Measurements from ENCODE around the gene TMTC2. TPM values are rescaled to one million over a fixed set of nuclear protein-coding genes. Genes with fewer than 3 reads are reported as not detected.

Gene TMTC2
- total and polyA plus RNA-seq, 3 experiments from 2014 or later, result 0.13 to 2.5 (median 2.2) TPM

DNA sequence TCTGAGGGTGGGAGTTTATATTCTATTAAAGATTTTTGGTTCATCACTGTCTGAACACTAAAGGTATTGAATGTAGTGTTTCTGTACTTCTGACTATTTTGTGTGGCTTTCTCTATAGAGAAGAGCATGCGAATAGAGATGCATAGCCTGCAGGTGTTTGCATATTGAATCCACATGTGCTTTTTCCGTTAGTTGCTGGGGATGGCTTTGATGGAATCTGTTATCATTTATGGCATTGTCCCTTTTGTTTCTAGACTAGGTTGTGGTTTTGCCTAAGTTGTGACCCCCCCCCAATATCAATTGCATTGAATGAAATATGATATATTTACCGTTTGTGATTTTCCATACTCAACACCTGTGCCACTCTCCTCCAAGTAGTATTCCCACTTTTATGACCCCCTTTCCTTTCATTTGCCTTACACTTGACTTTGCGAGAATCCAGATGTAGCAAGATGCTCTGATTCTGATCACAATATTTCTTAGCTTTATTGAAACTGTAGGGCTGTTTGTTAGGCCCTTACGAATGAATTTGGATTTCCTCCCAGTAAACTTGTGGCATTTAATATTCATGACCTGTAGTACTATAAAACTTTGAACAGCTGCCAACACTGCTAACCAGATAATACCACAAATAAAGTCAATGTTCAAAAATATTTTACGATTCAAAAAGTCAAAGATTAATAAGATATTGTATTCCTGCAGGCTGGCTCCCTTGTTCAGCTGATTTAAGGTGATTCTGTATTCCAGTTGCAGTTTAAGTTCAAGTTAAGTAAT is 176.4 kb downstream of the TMTC2 start:
- Histone ChIP-seq H3K27ac (ENCODE audit: low read depth, low read length) (no peak overlapping the region), H3K4me3 (ENCODE audit: low read length) (no peak overlapping the region), H3K9me3 (ENCODE audit: low read length) (no peaks in the 10 kb centered on the region), H3K4me1 (ENCODE audit: insufficient read depth, low read length) (no peaks in the 10 kb centered on the region), H3K27me3 (ENCODE audit: insufficient read depth, low read length, poor library complexity, severe bottlenecking) (no peaks in the 10 kb centered on the region), H3K36me3 (ENCODE audit: insufficient read depth, low read length) (no peaks in the 10 kb centered on the region)
- Mint-ChIP-seq H3K4me3 (no peak overlapping the region), H3K36me3 (peaks cover 0 to 35% (median 8%) of the 10 kb centered on the region in 3 donors), H3K27me3 (no peaks in the 10 kb centered on the region), H3K9me3 (peaks cover 0 to 8% (median 4%) of the 10 kb centered on the region in 5 donors), H3K27ac (no peak overlapping the region), H3K4me1 (peaks cover 0 to 1% (median 0%) of the 10 kb centered on the region in 3 donors)
- DNase-seq, result no peak
- ChIA-PET CTCF (no interaction called here), POLR2A (no interaction called here)

DNA sequence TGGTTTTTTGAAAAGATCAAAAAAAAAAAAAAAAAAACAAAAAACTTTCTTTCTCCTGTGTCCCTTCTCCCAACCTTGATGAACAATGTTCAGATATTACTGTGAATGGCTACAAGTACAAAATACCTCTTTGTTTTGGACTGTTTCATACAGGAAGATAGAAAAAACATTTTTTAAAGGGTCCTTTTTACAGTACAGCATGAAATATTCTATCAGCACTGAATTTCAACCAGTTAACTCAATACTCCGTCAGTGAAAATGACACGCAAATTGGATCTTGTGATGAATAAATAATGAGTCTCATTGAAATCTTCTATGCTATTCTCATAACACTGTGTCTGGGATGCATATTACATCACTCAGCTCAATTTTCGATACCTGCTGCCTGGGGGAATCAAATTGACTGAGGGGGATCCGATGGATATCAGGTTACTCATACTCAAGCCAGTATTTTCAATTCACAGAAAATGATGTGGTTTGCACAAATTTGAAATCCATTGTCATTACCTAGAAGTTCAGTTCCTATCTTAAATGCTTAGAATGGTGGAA is 179.6 kb downstream of the TMTC2 start:
- peaks cover 0 to 8% (median 3%) of the 10 kb centered on the region in 5 donors for H3K9me3 Mint-ChIP-seq
- CTCF ChIA-PET, result no interaction called here
- POLR2A ChIA-PET, result no interaction called here
- no peak overlapping the region for H3K4me3 Mint-ChIP-seq
- Histone ChIP-seq H3K4me3 (ENCODE audit: low read length) (no peak overlapping the region), H3K27ac (ENCODE audit: low read depth, low read length) (no peak overlapping the region), H3K27me3 (ENCODE audit: insufficient read depth, low read length, poor library complexity, severe bottlenecking) (no peaks in the 10 kb centered on the region), H3K36me3 (ENCODE audit: insufficient read depth, low read length) (no peaks in the 10 kb centered on the region), H3K4me1 (ENCODE audit: insufficient read depth, low read length) (no peaks in the 10 kb centered on the region), H3K9me3 (ENCODE audit: low read length) (no peaks in the 10 kb centered on the region)
- H3K27me3 Mint-ChIP-seq, result no peaks in the 10 kb centered on the region
- no peak overlapping the region for H3K27ac Mint-ChIP-seq
- H3K4me1 Mint-ChIP-seq, result peaks cover 0 to 8% (median 0%) of the 10 kb centered on the region in 3 donors
- no peak for DNase-seq
- H3K36me3 Mint-ChIP-seq, result peaks cover 0 to 26% (median 2%) of the 10 kb centered on the region in 3 donors

DNA sequence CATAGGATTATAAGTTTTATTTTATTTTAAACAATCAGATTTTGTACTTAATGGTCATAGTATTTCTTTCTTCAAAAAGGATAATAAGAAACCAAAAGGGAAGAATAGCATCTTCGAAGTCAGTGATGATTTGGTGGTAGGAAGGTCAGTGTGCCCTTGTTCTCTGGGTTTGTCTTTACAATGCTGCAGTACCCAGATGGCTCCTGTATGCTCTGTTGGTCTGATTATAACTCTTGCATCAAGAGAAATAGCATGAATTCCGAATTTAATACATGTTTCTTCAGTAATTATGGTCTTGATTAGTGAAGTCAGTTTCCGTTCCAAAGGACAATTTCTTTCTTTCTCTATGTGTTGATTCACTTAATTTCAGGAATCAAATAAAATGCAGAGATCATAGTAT is 180.2 kb downstream of the TMTC2 start:
- Mint-ChIP-seq H3K36me3 (peaks cover 0 to 24% (median 2%) of the 10 kb centered on the region in 3 donors), H3K4me1 (peaks cover 0 to 8% (median 0%) of the 10 kb centered on the region in 3 donors), H3K27me3 (no peaks in the 10 kb centered on the region), H3K4me3 (no peak overlapping the region), H3K27ac (no peak overlapping the region), H3K9me3 (peaks cover 0 to 8% (median 3%) of the 10 kb centered on the region in 5 donors)
- POLR2A ChIA-PET, result no interaction called here
- no peaks in the 10 kb centered on the region for H3K4me1 ChIP-seq (ENCODE audit: insufficient read depth, low read length)
- H3K4me3 ChIP-seq (ENCODE audit: low read length), result no peak overlapping the region
- no peaks in the 10 kb centered on the region for H3K27me3 ChIP-seq (ENCODE audit: insufficient read depth, low read length, poor library complexity, severe bottlenecking)
- CTCF ChIA-PET, result no interaction called here
- H3K9me3 ChIP-seq (ENCODE audit: low read length), result no peaks in the 10 kb centered on the region
- no peak overlapping the region for H3K27ac ChIP-seq (ENCODE audit: low read depth, low read length)
- no peak for DNase-seq
- no peaks in the 10 kb centered on the region for H3K36me3 ChIP-seq (ENCODE audit: insufficient read depth, low read length)

DNA sequence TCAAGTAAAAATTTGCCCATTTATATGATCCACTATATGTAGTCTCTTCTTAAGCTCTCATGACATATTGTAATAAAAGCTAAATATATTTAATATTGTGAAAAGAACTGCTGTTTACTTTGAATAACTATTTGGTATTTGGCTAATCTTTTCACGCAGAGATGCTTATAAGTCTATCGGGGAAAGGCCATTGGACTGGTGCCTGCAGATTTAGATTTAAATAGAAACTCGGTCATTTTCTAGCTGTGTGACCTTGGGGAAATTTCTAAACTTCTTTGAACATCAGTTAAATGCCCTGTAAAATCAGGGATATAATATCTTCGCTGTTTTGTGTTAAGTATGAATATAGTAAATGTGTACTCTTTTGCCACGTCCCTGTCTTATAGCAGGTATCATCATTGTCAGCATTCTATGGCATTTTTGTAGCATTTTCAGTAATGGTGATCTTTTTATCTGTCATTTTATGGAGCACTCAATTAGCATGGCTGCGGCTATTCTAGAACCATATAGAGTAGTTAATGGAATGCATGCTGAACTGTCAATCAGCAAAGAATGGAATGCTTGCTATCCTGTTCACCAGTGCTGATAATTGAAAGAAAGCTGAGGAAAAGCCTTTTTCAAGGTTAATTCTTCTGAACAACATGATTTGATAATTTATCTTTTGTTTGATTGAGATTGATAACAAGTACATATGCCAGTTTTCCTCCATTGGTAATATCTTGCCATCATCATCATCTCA is 181.2 kb downstream of the TMTC2 start:
- POLR2A ChIA-PET, result no interaction called here
- DNase-seq, result no peak
- H3K4me1 Mint-ChIP-seq, result peaks cover 0 to 8% (median 0%) of the 10 kb centered on the region in 3 donors

DNA sequence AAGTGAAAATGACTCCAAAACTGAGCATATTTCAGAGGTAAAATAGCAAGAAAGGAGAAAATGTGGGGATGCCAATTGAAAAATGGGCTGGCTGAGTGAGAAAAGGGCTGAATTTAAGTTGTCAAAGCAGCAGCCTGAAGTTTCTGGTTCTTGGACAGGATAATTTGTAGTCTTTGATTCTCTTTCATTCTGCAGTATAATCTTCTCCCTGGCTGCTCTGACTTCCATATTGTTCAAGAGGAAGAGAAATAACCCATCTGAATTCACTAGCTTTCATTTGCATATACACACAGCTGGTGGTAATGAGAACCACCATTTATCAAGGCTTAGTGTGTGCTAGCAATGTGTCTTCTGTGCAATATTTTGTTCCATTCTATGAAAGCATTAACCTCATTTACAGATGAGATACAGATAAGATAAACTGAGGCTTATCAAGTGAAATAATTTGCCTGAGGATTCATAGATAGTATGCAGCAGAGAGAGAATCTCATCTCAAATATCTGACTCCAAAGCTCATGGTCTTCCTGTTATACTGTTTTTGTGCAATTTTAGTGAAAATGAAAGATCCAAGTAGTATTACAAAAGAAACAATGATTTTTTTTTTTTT is 184.2 kb downstream of the TMTC2 start:
- Mint-ChIP-seq H3K27me3 (no peaks in the 10 kb centered on the region), H3K4me1 (peaks cover 0 to 8% (median 0%) of the 10 kb centered on the region in 3 donors), H3K4me3 (no peak overlapping the region), H3K27ac (no peak overlapping the region), H3K36me3 (peaks cover 0 to 4% (median 0%) of the 10 kb centered on the region in 3 donors), H3K9me3 (no peaks in the 10 kb centered on the region)
- no peak overlapping the region for H3K27ac ChIP-seq (ENCODE audit: low read depth, low read length)
- H3K27me3 ChIP-seq (ENCODE audit: insufficient read depth, low read length, poor library complexity, severe bottlenecking), result no peaks in the 10 kb centered on the region
- H3K9me3 ChIP-seq (ENCODE audit: low read length), result no peaks in the 10 kb centered on the region
- H3K36me3 ChIP-seq (ENCODE audit: insufficient read depth, low read length), result no peaks in the 10 kb centered on the region
- DNase-seq, result no peak
- no peaks in the 10 kb centered on the region for H3K4me1 ChIP-seq (ENCODE audit: insufficient read depth, low read length)
- no peak overlapping the region for H3K4me3 ChIP-seq (ENCODE audit: low read length)
- ChIA-PET POLR2A (no interaction called here), CTCF (no interaction called here)

More for the DNA sequence above, 181.2 kb downstream of the TMTC2 start:
- peaks cover 0 to 17% (median 2%) of the 10 kb centered on the region in 3 donors for H3K36me3 Mint-ChIP-seq
- H3K27ac Mint-ChIP-seq, result no peak overlapping the region
- Histone ChIP-seq H3K36me3 (ENCODE audit: insufficient read depth, low read length) (no peaks in the 10 kb centered on the region), H3K4me1 (ENCODE audit: insufficient read depth, low read length) (no peaks in the 10 kb centered on the region), H3K4me3 (ENCODE audit: low read length) (no peak overlapping the region), H3K9me3 (ENCODE audit: low read length) (no peaks in the 10 kb centered on the region), H3K27ac (ENCODE audit: low read depth, low read length) (no peak overlapping the region), H3K27me3 (ENCODE audit: insufficient read depth, low read length, poor library complexity, severe bottlenecking) (no peaks in the 10 kb centered on the region)
- H3K9me3 Mint-ChIP-seq, result peaks cover 0 to 8% (median 3%) of the 10 kb centered on the region in 5 donors
- CTCF ChIA-PET, result no interaction called here
- H3K27me3 Mint-ChIP-seq, result no peaks in the 10 kb centered on the region
- no peak overlapping the region for H3K4me3 Mint-ChIP-seq

DNA sequence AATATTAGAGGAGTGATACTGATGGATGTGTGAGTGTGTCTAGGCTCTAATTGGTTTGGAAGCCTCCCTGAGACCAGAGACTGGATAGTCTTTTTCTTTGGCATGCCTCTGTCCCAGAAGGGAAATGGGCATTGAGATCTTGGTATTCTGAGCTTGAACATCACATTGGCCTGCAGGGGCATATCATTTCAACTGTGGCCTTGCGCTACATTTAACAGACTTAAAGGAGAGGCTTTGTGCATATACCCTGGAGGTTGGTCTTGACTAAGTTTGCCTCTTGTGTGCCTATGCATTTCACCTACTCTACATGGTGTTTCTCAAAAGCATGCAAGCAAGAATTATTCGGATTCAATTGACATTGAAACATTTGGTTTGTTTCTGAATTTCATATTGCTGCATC is 185.4 kb downstream of the TMTC2 start:
- CTCF ChIA-PET, result no interaction called here

DNA sequence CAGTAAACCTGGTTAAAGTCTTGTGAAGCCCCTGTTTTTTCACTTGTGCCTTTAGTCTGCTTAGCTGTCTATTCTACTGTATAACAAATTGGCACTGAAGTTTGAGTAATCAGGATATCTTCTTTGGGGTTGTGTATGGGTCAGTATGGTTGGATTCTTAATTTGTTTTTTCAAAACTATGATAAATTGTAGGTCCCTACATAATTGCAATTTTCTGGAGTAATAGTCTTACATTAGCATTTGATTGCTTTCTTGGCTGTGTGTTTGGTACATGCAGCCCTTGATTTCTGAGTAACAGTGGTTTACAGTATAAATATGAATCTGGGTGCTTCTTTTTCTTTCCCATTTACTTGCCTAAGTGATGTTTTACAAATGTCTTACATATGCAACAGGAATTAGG is 186.6 kb downstream of the TMTC2 start:
- Histone ChIP-seq H3K9me3 (ENCODE audit: low read length) (no peaks in the 10 kb centered on the region), H3K27me3 (ENCODE audit: insufficient read depth, low read length, poor library complexity, severe bottlenecking) (no peaks in the 10 kb centered on the region), H3K36me3 (ENCODE audit: insufficient read depth, low read length) (no peaks in the 10 kb centered on the region), H3K4me1 (ENCODE audit: insufficient read depth, low read length) (no peaks in the 10 kb centered on the region), H3K27ac (ENCODE audit: low read depth, low read length) (no peak overlapping the region), H3K4me3 (ENCODE audit: low read length) (no peak overlapping the region)
- no peak overlapping the region for H3K4me3 Mint-ChIP-seq
- H3K36me3 Mint-ChIP-seq, result peaks cover 0 to 4% (median 2%) of the 10 kb centered on the region in 3 donors
- no peak overlapping the region for H3K27ac Mint-ChIP-seq
- no peaks in the 10 kb centered on the region for H3K27me3 Mint-ChIP-seq
- H3K4me1 Mint-ChIP-seq, result peaks cover 0 to 8% (median 0%) of the 10 kb centered on the region in 3 donors
- H3K9me3 Mint-ChIP-seq, result peaks cover 0 to 2% (median 0%) of the 10 kb centered on the region in 5 donors
- no peak for DNase-seq
- POLR2A ChIA-PET, result no interaction called here
- CTCF ChIA-PET, result no interaction called here

More for the DNA sequence above, 185.4 kb downstream of the TMTC2 start:
- Histone ChIP-seq H3K4me3 (ENCODE audit: low read length) (no peak overlapping the region), H3K4me1 (ENCODE audit: insufficient read depth, low read length) (no peaks in the 10 kb centered on the region), H3K9me3 (ENCODE audit: low read length) (no peaks in the 10 kb centered on the region), H3K36me3 (ENCODE audit: insufficient read depth, low read length) (no peaks in the 10 kb centered on the region), H3K27me3 (ENCODE audit: insufficient read depth, low read length, poor library complexity, severe bottlenecking) (no peaks in the 10 kb centered on the region), H3K27ac (ENCODE audit: low read depth, low read length) (no peak overlapping the region)
- Mint-ChIP-seq H3K4me1 (peaks cover 0 to 8% (median 0%) of the 10 kb centered on the region in 3 donors), H3K27ac (peak overlapping the region in 1 of 8 donors; percentile 52), H3K36me3 (peaks cover 0 to 4% (median 0%) of the 10 kb centered on the region in 3 donors), H3K4me3 (no peak overlapping the region), H3K27me3 (no peaks in the 10 kb centered on the region), H3K9me3 (no peaks in the 10 kb centered on the region)
- POLR2A ChIA-PET, result no interaction called here
- DNase-seq, result no peak

DNA sequence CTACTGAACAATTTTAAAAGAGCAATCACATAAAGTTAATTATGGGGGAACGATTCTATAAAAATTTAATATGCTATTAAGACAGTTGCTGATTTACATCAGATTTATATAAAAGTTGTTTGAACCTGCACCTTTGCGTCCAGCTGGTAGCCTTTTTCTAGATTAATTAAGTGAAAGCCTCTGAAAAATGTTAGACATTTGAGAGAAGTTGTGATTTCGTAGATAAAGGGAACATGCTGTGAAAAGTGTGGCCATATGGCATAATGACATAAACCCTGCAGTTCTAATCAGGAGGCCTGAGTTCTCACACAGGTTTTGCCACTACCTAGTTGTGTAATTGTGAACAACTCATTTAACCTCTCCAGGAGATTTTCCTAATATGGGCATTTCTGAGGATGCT is 187.2 kb downstream of the TMTC2 start:
- Histone ChIP-seq H3K4me1 (ENCODE audit: insufficient read depth, low read length) (no peaks in the 10 kb centered on the region), H3K9me3 (ENCODE audit: low read length) (no peaks in the 10 kb centered on the region), H3K27me3 (ENCODE audit: insufficient read depth, low read length, poor library complexity, severe bottlenecking) (no peaks in the 10 kb centered on the region), H3K4me3 (ENCODE audit: low read length) (no peak overlapping the region), H3K27ac (ENCODE audit: low read depth, low read length) (no peak overlapping the region), H3K36me3 (ENCODE audit: insufficient read depth, low read length) (no peaks in the 10 kb centered on the region)
- Mint-ChIP-seq H3K4me3 (no peak overlapping the region), H3K27ac (no peak overlapping the region), H3K9me3 (peaks cover 0 to 2% (median 0%) of the 10 kb centered on the region in 5 donors), H3K4me1 (peaks cover 0 to 8% (median 0%) of the 10 kb centered on the region in 3 donors), H3K27me3 (no peaks in the 10 kb centered on the region), H3K36me3 (peaks cover 0 to 4% (median 2%) of the 10 kb centered on the region in 3 donors)
- CTCF ChIA-PET, result no interaction called here
- DNase-seq, result no peak
- POLR2A ChIA-PET, result no interaction called here
